ENCODE data around the gene WLS. TPM values are rescaled to one million over a fixed set of nuclear protein-coding genes. Genes with fewer than 3 reads are reported as not detected.
"Not testable (repeated sequence)": the region's sequence is repeated elsewhere in the genome, so short reads cannot be mapped to it uniquely, and the experiment has no call there.

Gene WLS
- under 1 TPM in 1 of 2 donors, not detected in 1; 0.85 TPM for total RNA-seq
- 0.15 to 1.7 reads per million in 2 donors for total RNA-seq

DNA sequence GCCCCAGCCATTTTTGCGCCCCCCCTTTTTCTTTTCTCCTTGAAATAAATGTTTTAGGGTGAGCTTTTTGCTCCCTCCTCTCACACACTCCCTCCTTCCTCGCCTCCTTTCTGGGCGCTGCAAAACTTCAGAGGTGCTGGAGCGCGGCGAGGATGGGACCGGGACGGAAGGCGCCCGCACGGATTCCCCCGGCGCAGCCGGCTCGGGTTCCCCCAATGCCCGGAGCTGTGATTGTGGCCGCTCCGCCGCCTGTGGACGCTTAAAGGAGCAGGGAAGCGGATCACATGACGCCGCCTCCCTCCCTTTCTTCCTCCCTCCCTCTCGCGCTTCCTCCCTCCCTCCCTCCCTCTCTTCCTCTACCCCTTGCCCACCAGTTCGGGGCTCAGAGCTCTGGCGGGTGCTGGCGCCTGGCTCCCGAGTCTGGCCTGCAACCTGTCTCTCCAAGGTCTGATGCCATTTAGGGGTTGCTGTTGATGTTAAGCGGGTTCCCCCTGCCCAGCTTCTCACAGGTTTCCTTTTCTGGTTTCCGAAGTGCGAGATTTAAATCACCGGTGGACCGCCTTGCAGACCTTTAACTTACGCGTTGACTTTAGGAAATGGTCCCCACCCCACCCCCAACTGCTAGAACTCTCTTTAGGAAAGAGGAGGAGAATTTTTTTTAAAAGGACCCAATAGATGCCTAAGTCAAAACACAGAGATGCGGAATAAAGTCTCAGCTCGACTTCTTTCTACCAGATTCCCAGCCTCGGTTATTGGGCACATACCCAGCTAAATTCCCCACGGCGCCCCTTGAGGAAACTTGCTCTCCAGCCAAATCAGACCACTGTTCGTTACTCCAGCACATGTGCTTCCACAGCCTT is at the start of gene WLS:
Gene WLS (minus strand): TSS at position 235 of the 860 bp plus-strand sequence. CDS start 224 bp downstream, at position 11.
- Mint-ChIP-seq H3K4me3 (peak within 1 kb of the TSS; percentile 71), H3K36me3 (ENCODE audit: low read depth) (peaks cover 2% of the 10 kb centered on the region), H3K27ac (no peak within 1 kb of the TSS), H3K27me3 (peaks cover 62% of the 10 kb centered on the region), H3K4me1 (peaks cover 4% of the 10 kb centered on the region)
- no peak for ATAC-seq
- no peak for DNase-seq
- H3K9me3 ChIP-seq (ENCODE audit: control insufficient read depth, low read length, poor library complexity, severe bottlenecking) = no peaks in the 10 kb centered on the region

DNA sequence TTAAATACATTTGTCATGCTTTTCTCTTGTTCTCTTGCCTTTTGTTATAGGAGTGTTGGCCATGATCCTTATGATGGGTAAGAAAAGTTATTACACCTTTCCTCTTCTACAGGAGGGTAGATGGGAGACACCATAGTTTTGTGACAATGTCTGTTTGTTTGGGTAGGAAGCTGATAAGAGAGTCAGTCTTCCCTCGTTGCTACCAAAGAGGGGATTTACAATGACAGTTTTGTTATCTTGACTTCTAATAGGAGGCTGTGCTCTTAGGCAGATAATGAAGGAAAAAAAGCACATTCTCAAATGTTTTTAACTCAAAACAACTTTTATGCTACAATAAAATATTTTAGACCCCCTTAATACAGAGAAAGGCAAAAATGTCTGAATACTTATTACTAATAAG is 48.0 kb upstream of the WLS start:
- Mint-ChIP-seq H3K4me1 (no peaks in the 10 kb centered on the region), H3K36me3 (ENCODE audit: low read depth) (no peaks in the 10 kb centered on the region), H3K4me3 (no peak overlapping the region), H3K27me3 (no peaks in the 10 kb centered on the region), H3K27ac (no peak overlapping the region)
- no peaks in the 10 kb centered on the region for H3K9me3 ChIP-seq (ENCODE audit: control insufficient read depth, low read length, poor library complexity, severe bottlenecking)
- DNase-seq (no peak), ATAC-seq (no peak)

DNA sequence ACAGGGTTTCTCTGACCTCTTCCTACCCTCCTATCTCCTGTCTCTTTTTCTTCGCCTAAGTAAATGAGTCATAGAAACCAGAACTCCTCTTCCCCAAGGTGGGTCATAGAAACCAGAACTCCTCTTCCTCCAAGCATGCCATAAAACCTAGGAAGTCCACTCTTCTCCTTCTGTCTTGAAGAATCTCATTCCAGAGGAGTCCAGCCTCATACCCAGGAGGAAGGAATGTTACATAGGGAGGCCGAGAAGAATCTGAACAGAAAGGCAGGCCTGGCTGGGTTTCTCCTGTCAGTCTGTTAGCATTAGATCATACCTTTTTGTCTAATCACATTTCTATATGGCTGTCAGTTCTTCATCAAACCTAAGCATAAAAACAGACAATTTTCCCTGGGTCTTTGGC is 47.5 kb upstream of the WLS start:
- Mint-ChIP-seq H3K4me3 (no peak overlapping the region), H3K4me1 (no peaks in the 10 kb centered on the region), H3K27me3 (no peaks in the 10 kb centered on the region), H3K36me3 (ENCODE audit: low read depth) (no peaks in the 10 kb centered on the region), H3K27ac (no peak overlapping the region)
- ATAC-seq (no peak), DNase-seq (no peak)
- H3K9me3 ChIP-seq (ENCODE audit: control insufficient read depth, low read length, poor library complexity, severe bottlenecking) = no peaks in the 10 kb centered on the region

DNA sequence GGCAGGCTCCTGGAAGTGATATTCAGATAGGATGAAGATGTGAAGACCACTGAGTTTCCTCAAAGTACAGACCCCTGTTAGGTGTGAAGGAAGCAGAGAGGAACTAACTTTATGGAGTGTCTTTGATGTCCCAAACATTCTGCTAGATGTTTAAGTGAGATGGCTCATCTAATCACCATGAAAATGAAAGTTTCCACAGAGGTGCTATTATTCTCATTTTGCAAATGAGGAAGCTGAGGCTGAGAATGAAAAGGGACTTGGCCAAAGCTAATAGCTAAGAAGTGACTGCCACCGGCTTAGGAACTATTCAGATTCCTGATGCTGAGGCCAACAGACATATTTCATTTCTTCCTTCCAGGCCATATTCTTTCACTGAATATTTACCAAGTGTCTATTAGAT is 45.9 kb upstream of the WLS start:
- Mint-ChIP-seq H3K4me1 (no peaks in the 10 kb centered on the region), H3K27ac (no peak overlapping the region), H3K4me3 (no peak overlapping the region), H3K27me3 (no peaks in the 10 kb centered on the region), H3K36me3 (ENCODE audit: low read depth) (no peaks in the 10 kb centered on the region)
- ATAC-seq (no peak), DNase-seq (no peak)
- no peaks in the 10 kb centered on the region for H3K9me3 ChIP-seq (ENCODE audit: control insufficient read depth, low read length, poor library complexity, severe bottlenecking)

DNA sequence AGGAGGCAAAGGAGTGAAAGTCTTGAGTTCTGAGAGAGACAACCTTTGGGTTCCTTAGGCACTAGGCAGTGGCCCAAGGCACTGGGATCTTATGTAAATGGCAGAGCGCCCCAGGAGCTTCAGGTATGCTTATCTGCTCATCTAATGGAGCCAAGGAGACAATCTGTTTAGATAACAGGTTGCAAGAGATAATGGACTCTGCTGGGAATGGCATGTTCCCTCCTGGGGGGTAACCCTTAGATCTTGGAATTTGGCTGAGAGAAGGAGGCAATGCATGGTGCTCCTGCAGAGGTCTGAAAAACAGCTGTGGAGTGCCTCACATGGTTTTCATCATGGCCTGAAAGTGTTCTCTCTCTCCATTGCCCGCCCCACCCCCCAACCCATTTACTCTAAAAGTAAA is 44.1 kb upstream of the WLS start:
- DNase-seq = no peak
- no peak overlapping the region for H3K4me3 Mint-ChIP-seq
- H3K27me3 Mint-ChIP-seq = no peaks in the 10 kb centered on the region
- H3K27ac Mint-ChIP-seq = no peak overlapping the region
- H3K4me1 Mint-ChIP-seq = no peaks in the 10 kb centered on the region
- no peaks in the 10 kb centered on the region for H3K9me3 ChIP-seq (ENCODE audit: control insufficient read depth, low read length, poor library complexity, severe bottlenecking)
- H3K36me3 Mint-ChIP-seq (ENCODE audit: low read depth) = no peaks in the 10 kb centered on the region
- no peak for ATAC-seq

DNA sequence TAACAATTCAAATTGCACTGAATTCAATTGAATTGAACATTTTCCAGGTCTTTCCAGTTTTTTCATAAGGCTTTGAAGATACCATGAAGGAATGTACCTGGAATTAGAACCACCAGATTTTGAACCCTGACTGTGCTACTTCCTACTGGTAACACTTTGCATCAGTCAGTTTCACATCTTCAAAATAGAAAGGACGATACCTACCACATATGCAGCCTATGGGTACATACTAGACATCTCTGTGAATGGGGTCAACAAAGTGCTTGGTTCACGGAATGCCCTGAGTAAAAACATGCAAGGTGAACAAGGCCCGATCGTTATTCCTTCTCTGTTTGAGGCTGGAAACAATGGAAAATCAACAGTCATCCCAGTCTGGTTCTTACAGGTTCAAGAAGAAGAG is 41.2 kb upstream of the WLS start:
- Mint-ChIP-seq H3K4me3 (no peak overlapping the region), H3K27ac (no peak overlapping the region), H3K4me1 (no peaks in the 10 kb centered on the region), H3K36me3 (ENCODE audit: low read depth) (no peaks in the 10 kb centered on the region), H3K27me3 (no peaks in the 10 kb centered on the region)
- H3K9me3 ChIP-seq (ENCODE audit: control insufficient read depth, low read length, poor library complexity, severe bottlenecking) = no peaks in the 10 kb centered on the region
- DNase-seq (no peak), ATAC-seq (no peak)

DNA sequence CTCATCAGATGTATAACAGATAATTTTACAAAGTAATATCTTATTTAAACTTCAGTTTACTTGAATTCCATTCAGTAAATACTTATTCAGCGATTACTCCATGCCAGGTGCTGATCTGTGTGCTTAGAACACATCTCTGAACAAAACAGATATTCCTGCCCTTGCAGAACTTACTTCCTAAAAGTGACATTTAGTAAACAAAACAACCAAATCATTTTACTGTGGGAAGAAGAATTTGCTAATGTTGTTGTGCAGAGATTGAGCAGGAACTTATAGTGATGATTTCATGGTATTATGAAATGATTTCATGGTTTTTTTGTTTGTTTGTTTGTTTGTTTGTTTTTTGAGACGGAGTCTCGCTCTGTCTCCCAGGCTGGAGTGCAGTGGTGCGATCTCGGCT is 39.3 kb upstream of the WLS start:
- H3K9me3 ChIP-seq (ENCODE audit: control insufficient read depth, low read length, poor library complexity, severe bottlenecking) = no peaks in the 10 kb centered on the region
- Mint-ChIP-seq H3K27me3 (peaks cover 4% of the 10 kb centered on the region), H3K4me3 (no peak overlapping the region), H3K4me1 (no peaks in the 10 kb centered on the region), H3K36me3 (ENCODE audit: low read depth) (no peaks in the 10 kb centered on the region), H3K27ac (no peak overlapping the region)
- ATAC-seq (no peak), DNase-seq (no peak)

DNA sequence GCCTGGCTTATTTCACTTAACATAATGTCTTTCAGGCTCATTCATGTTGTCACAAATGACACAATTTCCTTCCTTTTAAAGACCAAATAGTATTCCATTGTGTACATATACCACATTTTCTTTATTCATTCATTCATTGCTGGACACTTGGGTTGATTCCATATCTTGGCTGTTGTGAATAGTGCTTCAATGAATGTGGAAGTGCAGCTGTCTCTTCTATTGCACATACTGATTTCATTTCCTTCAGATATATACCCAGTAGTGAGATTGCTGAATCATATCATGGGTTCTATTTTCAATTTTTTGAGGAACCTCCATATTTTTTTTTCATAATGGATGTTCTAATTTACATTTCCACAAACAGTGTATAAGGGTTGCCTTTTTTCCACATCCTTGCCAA is 38.6 kb upstream of the WLS start:
- H3K9me3 ChIP-seq (ENCODE audit: control insufficient read depth, low read length, poor library complexity, severe bottlenecking) = no peaks in the 10 kb centered on the region
- Mint-ChIP-seq H3K27ac (no peak overlapping the region), H3K4me1 (no peaks in the 10 kb centered on the region), H3K36me3 (ENCODE audit: low read depth) (no peaks in the 10 kb centered on the region), H3K27me3 (peaks cover 4% of the 10 kb centered on the region), H3K4me3 (no peak overlapping the region)
- DNase-seq (no peak), ATAC-seq (no peak)

DNA sequence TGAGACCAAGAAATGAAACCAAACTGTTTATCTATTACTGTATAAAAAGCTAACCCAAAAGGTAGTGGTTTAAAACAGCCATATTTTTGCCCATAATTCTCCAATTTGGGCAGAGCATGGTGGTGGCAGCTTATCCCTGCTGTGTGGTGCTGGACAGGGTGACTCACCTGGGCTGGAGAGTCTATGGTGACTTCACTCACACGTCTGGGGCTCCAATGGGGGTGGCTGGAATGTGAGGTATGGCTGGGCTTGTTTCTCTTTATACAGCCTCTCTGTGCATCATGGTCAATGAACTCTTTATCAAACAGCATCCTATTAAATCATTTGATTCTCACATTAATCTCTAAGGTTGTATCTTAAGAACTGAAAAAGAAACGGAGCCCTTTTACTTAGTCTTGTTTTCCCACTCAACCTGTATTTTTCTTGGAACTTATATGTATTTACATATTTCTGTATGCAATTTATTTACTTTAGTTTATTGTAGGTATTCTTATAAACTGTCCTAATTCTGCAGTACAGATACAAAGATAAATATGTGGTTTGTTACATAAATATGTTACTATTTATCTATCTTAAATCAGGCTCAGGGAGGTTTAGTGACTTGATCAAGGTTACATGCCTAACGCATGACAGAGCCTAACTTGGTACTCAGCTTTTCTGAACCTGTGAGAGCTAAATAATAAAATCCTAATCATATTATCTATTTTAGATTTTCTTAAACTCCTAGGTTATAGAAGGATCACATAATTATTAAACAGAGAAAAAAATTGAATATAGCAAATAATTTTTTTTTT is 37.5 kb upstream of the WLS start:
- no peak for ATAC-seq
- H3K4me1 Mint-ChIP-seq = no peaks in the 10 kb centered on the region
- no peaks in the 10 kb centered on the region for H3K36me3 Mint-ChIP-seq (ENCODE audit: low read depth)
- H3K4me3 Mint-ChIP-seq = no peak overlapping the region
- H3K9me3 ChIP-seq (ENCODE audit: control insufficient read depth, low read length, poor library complexity, severe bottlenecking) = no peaks in the 10 kb centered on the region
- H3K27ac Mint-ChIP-seq = no peak overlapping the region
- peaks cover 4% of the 10 kb centered on the region for H3K27me3 Mint-ChIP-seq
- no peak for DNase-seq

DNA sequence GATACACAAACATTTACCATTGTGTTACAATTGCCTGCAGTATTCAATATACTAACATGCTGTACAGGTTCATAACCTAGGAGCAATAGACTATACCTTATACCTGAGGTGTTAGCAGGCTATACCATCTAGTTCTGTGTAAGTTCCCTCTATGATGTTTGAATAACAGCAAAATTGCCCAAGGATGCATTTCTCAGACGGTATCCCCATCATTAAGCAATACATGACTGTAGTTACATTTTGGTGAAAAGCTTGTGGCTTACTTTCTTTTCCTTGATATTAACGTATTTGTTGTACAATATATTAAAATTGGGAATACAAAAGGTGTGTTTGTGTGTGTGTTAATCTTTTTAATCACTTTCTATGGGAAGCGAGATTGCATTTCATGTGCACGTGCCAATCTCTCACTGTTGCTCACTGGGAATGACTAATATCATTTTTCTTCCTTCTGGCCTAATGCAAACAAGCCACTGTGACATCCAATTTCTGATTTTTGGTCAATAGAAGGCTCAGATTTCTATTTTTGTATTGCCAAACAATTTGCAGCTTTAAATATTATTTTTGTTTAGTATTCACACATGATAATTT is 36.7 kb upstream of the WLS start:
- no peaks in the 10 kb centered on the region for H3K4me1 Mint-ChIP-seq
- no peak overlapping the region for H3K27ac Mint-ChIP-seq
- ATAC-seq (no peak), DNase-seq (no peak)
- no peaks in the 10 kb centered on the region for H3K9me3 ChIP-seq (ENCODE audit: control insufficient read depth, low read length, poor library complexity, severe bottlenecking)
- no peak overlapping the region for H3K4me3 Mint-ChIP-seq
- peaks cover 4% of the 10 kb centered on the region for H3K27me3 Mint-ChIP-seq
- H3K36me3 Mint-ChIP-seq (ENCODE audit: low read depth) = no peaks in the 10 kb centered on the region

DNA sequence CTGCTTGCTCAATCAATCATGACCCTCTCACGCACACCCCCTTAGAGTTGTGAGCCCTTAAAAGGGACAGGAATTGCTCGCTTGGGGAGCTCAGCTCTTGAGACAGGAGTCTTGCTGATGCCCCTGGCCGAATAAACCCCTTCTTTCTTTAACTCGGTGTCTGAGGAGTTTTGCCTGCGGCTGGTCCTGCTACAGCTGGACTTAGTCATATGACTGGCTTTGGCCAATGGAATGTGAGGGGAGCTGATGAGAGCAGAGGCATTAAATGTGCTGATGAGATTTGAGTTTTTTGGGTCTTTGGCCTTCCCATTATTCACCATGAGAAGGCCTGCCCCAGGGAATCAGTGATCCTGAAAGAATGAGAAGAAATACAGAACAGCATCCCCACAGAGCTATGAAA is 24.5 kb upstream of the WLS start:
- ATAC-seq, H3K27me3 Mint-ChIP-seq: not testable (repeated sequence)

DNA sequence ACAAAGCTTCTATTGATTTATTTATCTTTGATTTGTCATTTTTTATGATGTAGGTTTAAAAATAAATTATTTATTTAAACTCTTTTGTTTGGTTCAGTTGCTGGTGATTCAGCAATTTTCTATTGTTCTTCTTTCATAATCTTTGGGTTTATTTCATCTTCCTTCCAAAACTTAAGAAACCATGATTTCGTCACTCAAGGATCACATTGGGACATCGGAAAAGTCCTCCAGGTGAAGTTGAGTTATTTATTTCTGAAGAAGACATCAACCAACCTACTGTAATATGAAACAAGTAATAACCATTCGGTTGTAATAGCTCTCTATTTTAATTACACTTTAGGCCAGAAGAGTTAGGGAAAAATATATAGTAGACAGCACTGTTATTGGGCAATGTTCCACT is 23.0 kb upstream of the WLS start:
- Mint-ChIP-seq H3K27me3 (no peaks in the 10 kb centered on the region), H3K27ac (no peak overlapping the region), H3K4me3 (no peak overlapping the region), H3K36me3 (ENCODE audit: low read depth) (no peaks in the 10 kb centered on the region), H3K4me1 (no peaks in the 10 kb centered on the region)
- no peak for DNase-seq
- ATAC-seq = no peak
- no peaks in the 10 kb centered on the region for H3K9me3 ChIP-seq (ENCODE audit: control insufficient read depth, low read length, poor library complexity, severe bottlenecking)

More for the DNA sequence above, 24.5 kb upstream of the WLS start:
- not testable (repeated sequence) for H3K4me3 Mint-ChIP-seq; H3K4me1 Mint-ChIP-seq; H3K27ac Mint-ChIP-seq; H3K36me3 Mint-ChIP-seq (ENCODE audit: low read depth); DNase-seq; H3K9me3 ChIP-seq (ENCODE audit: control insufficient read depth, low read length, poor library complexity, severe bottlenecking)

DNA sequence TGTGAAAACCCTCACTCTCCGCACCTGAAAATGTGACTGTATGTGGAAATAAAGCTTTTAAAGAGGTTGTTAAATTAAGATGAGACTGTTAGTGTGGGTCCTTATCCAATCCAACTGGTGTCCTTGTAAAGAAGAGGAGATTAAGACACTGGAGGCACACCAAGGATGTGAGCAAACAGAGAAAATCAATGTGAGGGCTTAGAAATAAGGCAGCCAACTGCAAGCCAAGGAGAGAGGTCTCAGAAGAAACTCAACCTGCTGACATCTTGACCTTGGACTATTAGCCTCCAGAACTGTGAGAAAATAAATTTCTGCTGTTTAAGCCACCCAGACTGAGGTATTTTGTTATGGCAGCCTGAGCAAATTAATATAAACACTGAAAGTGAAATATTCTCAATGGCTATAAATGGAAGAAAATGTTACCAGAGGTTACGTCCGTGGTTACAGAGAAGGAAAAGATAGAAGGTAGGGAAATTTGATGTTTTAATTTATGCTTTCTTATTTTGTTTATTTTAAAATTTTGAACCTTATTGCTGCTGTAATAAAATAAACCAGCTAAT is 22.4 kb upstream of the WLS start:
- Mint-ChIP-seq H3K4me1 (no peaks in the 10 kb centered on the region), H3K27me3 (no peaks in the 10 kb centered on the region), H3K4me3 (no peak overlapping the region), H3K36me3 (ENCODE audit: low read depth) (no peaks in the 10 kb centered on the region), H3K27ac (no peak overlapping the region)
- DNase-seq (no peak), ATAC-seq (no peak)
- H3K9me3 ChIP-seq (ENCODE audit: control insufficient read depth, low read length, poor library complexity, severe bottlenecking) = no peaks in the 10 kb centered on the region

Data from T-helper 17 cell (primary cell).